ENCODE measurements around the gene PREX1.
A peak's percentile ranks its signal among the peaks of the same experiment; 100 is the strongest.

Gene PREX1

DNA sequence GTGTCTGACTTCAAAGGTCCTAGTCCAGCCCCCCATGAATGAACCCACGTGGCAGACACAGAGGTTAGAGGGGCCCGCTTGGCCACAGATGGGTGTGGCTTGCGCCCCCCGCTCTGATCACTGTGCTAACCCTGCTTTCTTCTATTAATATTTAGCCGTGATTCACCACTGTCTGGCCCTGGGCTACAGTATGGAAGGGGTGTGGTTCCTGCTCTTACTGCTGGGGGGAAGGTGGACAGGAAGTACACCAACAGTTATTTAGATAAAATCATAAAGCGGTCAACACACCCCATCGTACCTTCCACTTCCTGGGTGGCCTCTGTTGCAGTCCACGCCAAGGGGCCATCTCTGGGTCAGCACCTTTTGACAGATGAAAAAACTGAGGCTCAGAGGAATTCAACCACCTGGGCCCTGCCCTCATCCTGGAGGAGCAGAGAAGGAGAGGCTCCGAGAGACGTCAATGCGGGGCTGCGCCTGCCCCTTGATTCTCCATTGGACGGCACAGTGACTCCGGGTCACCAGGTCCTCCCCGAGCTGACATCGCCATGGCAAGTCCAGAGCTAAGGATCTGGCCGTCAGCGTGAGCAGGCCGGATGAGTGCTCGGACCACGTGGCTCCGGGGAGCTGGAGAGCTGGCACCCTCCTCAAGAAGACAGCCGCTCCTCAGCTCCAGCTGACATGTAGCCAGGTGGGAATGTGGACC is 206.3 kb downstream of the PREX1 start:
- TF ChIP-seq, protein P1, sequence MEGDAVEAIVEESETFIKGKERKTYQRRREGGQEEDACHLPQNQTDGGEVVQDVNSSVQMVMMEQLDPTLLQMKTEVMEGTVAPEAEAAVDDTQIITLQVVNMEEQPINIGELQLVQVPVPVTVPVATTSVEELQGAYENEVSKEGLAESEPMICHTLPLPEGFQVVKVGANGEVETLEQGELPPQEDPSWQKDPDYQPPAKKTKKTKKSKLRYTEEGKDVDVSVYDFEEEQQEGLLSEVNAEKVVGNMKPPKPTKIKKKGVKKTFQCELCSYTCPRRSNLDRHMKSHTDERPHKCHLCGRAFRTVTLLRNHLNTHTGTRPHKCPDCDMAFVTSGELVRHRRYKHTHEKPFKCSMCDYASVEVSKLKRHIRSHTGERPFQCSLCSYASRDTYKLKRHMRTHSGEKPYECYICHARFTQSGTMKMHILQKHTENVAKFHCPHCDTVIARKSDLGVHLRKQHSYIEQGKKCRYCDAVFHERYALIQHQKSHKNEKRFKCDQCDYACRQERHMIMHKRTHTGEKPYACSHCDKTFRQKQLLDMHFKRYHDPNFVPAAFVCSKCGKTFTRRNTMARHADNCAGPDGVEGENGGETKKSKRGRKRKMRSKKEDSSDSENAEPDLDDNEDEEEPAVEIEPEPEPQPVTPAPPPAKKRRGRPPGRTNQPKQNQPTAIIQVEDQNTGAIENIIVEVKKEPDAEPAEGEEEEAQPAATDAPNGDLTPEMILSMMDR (conservative IDR thresholded peaks at IDR 0.05; ENCODE audit: low read depth) = no peak
- peak overlapping the region; percentile 91 for H3K27ac ChIP-seq
- DNase-seq (ENCODE audit: low spot score) = peak; percentile 91
- ChIA-PET POLR2A (ENCODE audit: low non-redundant PET) (no interaction called here), CTCF (interaction anchor here (0.6 to 3.2 kb wide), 63 partner anchors 8 to 1348 kb away, joined by 3 to 45 read pairs (median 8); no protein-coding TSS in a partner anchor)

DNA sequence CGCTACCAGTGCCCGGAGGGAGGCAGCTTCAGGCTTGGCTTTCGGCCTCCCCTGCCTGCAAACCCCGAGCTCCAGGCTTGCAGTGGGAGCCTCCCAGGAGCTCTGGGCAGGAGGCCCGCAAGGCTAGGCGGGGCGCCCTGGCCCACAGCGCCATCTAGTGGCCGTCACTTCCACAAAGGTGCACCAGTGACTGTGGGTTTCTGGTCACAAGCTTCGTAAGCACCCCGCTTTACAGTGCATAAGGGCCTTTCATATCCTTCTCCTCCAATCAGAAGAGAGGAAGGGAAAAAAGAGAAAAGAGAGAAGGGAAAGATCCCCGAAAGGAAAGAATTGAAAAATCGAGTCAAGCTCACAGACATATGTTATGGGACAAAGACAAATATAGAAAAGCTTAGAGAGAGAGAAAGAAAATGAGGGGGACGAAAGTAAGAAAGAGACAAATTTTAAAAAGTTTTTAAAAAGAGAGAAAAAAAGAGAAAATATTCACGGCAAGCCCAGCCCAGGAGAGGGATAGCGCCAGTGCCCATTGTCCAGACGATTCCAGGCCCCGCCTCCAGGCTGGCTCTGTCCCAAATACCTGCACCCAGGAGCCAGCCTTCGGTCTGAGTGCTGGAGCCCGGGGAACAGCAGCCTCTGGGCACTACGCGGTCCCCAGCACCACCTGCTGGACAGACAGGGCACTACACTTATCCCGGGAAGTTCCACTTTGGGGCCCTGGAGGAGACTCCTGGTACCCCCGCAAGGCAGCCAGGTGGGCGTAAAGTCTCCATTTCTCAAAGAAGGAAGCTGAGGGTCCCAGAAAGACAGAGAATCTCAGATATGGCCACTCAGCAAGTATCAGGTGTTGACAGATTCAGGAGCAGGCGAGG is 207.1 kb downstream of the PREX1 start:
- DNase-seq (ENCODE audit: low spot score) = peak; percentile 98
- ChIA-PET POLR2A (ENCODE audit: low non-redundant PET) (no interaction called here), CTCF (interaction anchor here (0.5 to 3.2 kb wide), 161 partner anchors 9 to 1568 kb away, joined by 3 to 45 read pairs (median 4); partner anchors contain the start of gene NCOA3)
- TF ChIP-seq, protein P1 (conservative IDR thresholded peaks at IDR 0.05; ENCODE audit: low read depth) = peak; percentile 98
- peak overlapping the region; percentile 91 for H3K27ac ChIP-seq

DNA sequence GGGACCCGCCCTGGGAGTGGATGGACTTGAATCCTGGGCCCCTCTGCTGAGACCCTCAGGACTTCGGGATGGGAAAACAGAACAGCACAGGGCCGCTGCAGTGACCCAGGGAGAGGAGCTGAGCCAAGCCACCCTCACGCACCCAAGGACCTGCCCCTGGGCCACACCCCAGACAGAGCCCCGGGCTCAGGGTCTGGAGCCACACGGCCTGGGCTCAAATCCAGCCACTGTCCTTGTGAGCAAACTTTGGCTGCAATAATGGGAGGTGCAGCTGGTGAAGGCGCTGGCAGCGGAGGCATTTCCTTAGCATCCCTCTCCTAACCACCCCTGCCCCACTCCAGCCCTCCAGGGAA is 207.7 kb downstream of the PREX1 start:
- ChIA-PET POLR2A (ENCODE audit: low non-redundant PET) (no interaction called here), CTCF (interaction anchor here (0.6 to 3.2 kb wide), 134 partner anchors 10 to 1236 kb away, joined by 3 to 45 read pairs (median 4); partner anchors contain the start of gene NCOA3)
- H3K27ac ChIP-seq = peak overlapping the region; percentile 91
- TF ChIP-seq, protein P1 (conservative IDR thresholded peaks at IDR 0.05; ENCODE audit: low read depth) = no peak
- no peak for DNase-seq (ENCODE audit: low spot score)

GRCh38 chr20:48619126-48620101 is 208.4 kb downstream of the PREX1 start:
- CTCF ChIA-PET = interaction anchor here (0.6 to 3.2 kb wide), 43 partner anchors 10 to 956 kb away, joined by 3 to 45 read pairs (median 8); no protein-coding TSS in a partner anchor
- POLR2A ChIA-PET (ENCODE audit: low non-redundant PET) = interaction anchor here (0.5 kb wide), 1 partner anchor 724 kb away, joined by 7 read pairs; no protein-coding TSS in a partner anchor
- TF ChIP-seq, protein P1 (conservative IDR thresholded peaks at IDR 0.05; ENCODE audit: low read depth) = no peak
- DNase-seq (ENCODE audit: low spot score) = no peak
- peak overlapping the region; percentile 91 for H3K27ac ChIP-seq

GRCh38 chr20:48618631-48619030 is 209.2 kb downstream of the PREX1 start:
- TF ChIP-seq, protein P1 (conservative IDR thresholded peaks at IDR 0.05; ENCODE audit: low read depth) = no peak
- peak overlapping the region; percentile 91 for H3K27ac ChIP-seq
- CTCF ChIA-PET = interaction anchor here (1.2 to 1.5 kb wide), 2 partner anchors 832 to 955 kb away, joined by 3 read pairs; no protein-coding TSS in a partner anchor
- no peak for DNase-seq (ENCODE audit: low spot score)
- POLR2A ChIA-PET (ENCODE audit: low non-redundant PET) = no interaction called here
